ENCODE results near the gene NTNG1. TPM values are rescaled to one million over a fixed set of nuclear protein-coding genes. Genes with fewer than 3 reads are reported as not detected.

NTNG1 gene
- total RNA-seq, 3 donors from 2014 or later (not counting 1 experiment from before 2014, with no cell fraction given): 0.58 TPM; not detected in 2

DNA sequence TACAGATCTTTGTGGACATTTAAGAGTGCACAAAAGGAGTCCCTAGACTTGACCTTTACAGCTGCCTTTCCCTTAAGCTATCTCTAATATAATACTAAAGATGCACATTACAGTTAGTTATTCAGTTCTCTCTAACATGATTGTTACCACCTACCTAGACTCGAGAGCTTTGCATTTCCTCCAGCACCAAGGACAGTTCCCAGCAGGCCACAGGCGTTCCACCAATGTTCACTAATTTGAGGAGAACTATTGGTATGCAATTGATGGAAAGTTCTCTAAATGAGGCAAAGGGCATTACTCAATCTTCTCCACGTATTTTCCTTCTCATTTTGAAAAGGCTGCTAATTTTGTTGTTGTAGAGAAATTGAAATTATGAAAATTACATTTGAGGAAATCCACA, 5.4 kb upstream of the NTNG1 start:
- Mint-ChIP-seq H3K9me3 (no peaks in the 10 kb centered on the region), H3K27ac (no peak overlapping the region), H3K4me3 (no peak overlapping the region), H3K4me1 (peaks cover 0 to 13% of the 10 kb centered on the region in 2 donors), H3K36me3 (no peaks in the 10 kb centered on the region), H3K27me3 (ENCODE audit: low read depth in 2 of 2) (peaks cover 33 to 41% of the 10 kb centered on the region in 2 donors)
- peaks cover 10% of the 10 kb centered on the region for H3K27me3 ChIP-seq (ENCODE audit: control insufficient read depth, insufficient read depth, low read length)
- TF ChIP-seq CTCF (IDR thresholded peaks at IDR 0.05): no peak
- 0% methylated on average over 1 of the region's 3 CpGs for WGBS (ENCODE audit: insufficient coverage)
- H3K36me3 ChIP-seq (ENCODE audit: control insufficient read depth, insufficient read depth, low read length): no peaks in the 10 kb centered on the region
- no peaks in the 10 kb centered on the region for H3K9me3 ChIP-seq (ENCODE audit: control insufficient read depth, insufficient read depth, low read length)
- DNase-seq: peak in 1 of 2 donors; percentile 22
- H3K4me3 ChIP-seq (ENCODE audit: low read length): no peak overlapping the region
- peaks cover 8% of the 10 kb centered on the region for H3K4me1 ChIP-seq (ENCODE audit: control insufficient read depth, insufficient read depth, low read length)
- H3K27ac ChIP-seq (ENCODE audit: low read length): no peak overlapping the region
- ATAC-seq: no peak
- intact Hi-C loops (cut with micrococcal nuclease): no loop called here

- Mint-ChIP-seq H3K9me3 (no peaks in the 10 kb centered on the region), H3K36me3 (no peaks in the 10 kb centered on the region), H3K4me3 (peak overlapping the region; percentile 32), H3K27me3 (ENCODE audit: low read depth in 2 of 2) (peaks cover 50 to 55% of the 10 kb centered on the region in 2 donors), H3K27ac (no peak overlapping the region), H3K4me1 (peaks cover 8 to 25% of the 10 kb centered on the region in 2 donors)
- Histone ChIP-seq H3K27ac (ENCODE audit: low read length) (no peak overlapping the region), H3K4me1 (ENCODE audit: control insufficient read depth, insufficient read depth, low read length) (peaks cover 19% of the 10 kb centered on the region), H3K4me3 (ENCODE audit: low read length) (no peak overlapping the region), H3K9me3 (ENCODE audit: control insufficient read depth, insufficient read depth, low read length) (no peaks in the 10 kb centered on the region), H3K36me3 (ENCODE audit: control insufficient read depth, insufficient read depth, low read length) (no peaks in the 10 kb centered on the region), H3K27me3 (ENCODE audit: control insufficient read depth, insufficient read depth, low read length) (peaks cover 24% of the 10 kb centered on the region)
- intact Hi-C loops (cut with micrococcal nuclease): no loop called here
- no peak for ATAC-seq
- DNase-seq: no peak
- TF ChIP-seq CTCF (IDR thresholded peaks at IDR 0.05): no peak
Measured at GRCh38 chr1:107138166-107138565, 2.7 kb upstream of the NTNG1 start.

DNA sequence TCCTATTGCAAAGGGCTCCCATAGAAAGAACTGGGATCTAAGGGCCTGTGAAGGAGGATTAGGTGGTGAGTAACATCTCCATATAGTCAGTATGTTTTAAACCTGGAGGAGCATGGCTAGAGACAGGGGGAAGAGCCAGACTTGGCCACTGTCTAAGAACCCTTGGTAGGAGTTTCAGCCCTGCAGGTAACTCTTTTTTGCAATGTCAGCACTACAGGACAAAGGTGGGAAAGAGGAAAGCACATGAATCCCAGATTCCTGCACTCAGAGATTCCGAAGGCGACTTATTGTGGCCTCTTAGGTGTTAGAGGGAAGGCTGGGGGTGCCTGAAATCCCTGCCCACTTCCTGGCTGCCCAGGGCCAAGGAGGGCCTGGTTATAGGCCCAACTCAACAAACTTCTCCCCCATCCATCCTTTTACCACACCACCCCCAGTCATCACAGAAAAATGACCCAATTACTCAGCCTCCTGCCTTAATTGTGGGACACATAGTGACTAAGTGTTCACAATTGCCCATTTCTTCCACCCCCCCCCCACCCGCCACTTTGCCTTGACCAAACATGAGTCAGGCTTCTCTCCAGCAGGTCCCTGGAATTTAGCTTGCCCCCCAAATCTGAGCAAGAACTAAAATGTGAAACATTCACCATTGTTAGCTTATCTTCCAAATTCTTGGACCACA, 1.9 kb upstream of the NTNG1 start:
- Histone ChIP-seq H3K9me3 (ENCODE audit: control insufficient read depth, insufficient read depth, low read length) (no peaks in the 10 kb centered on the region), H3K4me1 (ENCODE audit: control insufficient read depth, insufficient read depth, low read length) (peaks cover 19% of the 10 kb centered on the region), H3K4me3 (ENCODE audit: low read length) (no peak overlapping the region), H3K27me3 (ENCODE audit: control insufficient read depth, insufficient read depth, low read length) (peaks cover 27% of the 10 kb centered on the region), H3K27ac (ENCODE audit: low read length) (no peak overlapping the region), H3K36me3 (ENCODE audit: control insufficient read depth, insufficient read depth, low read length) (no peaks in the 10 kb centered on the region)
- no peak for DNase-seq
- ATAC-seq: no peak
- Mint-ChIP-seq H3K27me3 (ENCODE audit: low read depth in 2 of 2) (peaks cover 53 to 54% of the 10 kb centered on the region in 2 donors), H3K27ac (no peak overlapping the region), H3K4me3 (peak overlapping the region; percentile 35), H3K36me3 (no peaks in the 10 kb centered on the region), H3K4me1 (peaks cover 8 to 25% of the 10 kb centered on the region in 2 donors), H3K9me3 (no peaks in the 10 kb centered on the region)
- intact Hi-C loops (cut with micrococcal nuclease): no loop called here
- TF ChIP-seq CTCF (IDR thresholded peaks at IDR 0.05): no peak
- WGBS (ENCODE audit: insufficient coverage): 94% methylated on average over 2 of the region's 3 CpGs
